Stimulated activated CD4-positive, alpha-beta T cell treated with anti-CD3 and anti-CD28 coated beads, TNF-alpha, amount 100 ng/mL, for 24 hours (primary cell): ENCODE measurements around the gene C17orf75.
A peak's percentile ranks its signal among the peaks of the same experiment; 100 is the strongest.
"Not testable (repeated sequence)": the region's sequence is repeated elsewhere in the genome, so short reads cannot be mapped to it uniquely, and the experiment has no call there.

Experiments
- DNase-seq, 3 experiments: peaks; one replicate each; pipeline ENCODE4 v3.0.0-alpha.2; 2020; ENCODE audit warnings: low read depth in 3 of 3

C17orf75 gene, protein sequence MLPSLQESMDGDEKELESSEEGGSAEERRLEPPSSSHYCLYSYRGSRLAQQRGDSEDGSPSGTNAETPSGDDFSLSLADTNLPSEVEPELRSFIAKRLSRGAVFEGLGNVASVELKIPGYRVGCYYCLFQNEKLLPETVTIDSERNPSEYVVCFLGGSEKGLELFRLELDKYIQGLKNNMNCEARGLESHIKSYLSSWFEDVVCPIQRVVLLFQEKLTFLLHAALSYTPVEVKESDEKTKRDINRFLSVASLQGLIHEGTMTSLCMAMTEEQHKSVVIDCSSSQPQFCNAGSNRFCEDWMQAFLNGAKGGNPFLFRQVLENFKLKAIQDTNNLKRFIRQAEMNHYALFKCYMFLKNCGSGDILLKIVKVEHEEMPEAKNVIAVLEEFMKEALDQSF

GRCh38 chr17:32341857-32342602 lies at the start of gene C17orf75:
Gene C17orf75, minus strand, starts transcription at chr17:32342173. Its CDS starts 34 bp downstream, at chr17:32342139.
- DNase-seq, result peak; percentile 66 to 82 (median 74)

GRCh38 chr17:32388613-32389459 lies 46.9 kb upstream of the C17orf75 start:
- DNase-seq, result no peak

DNA sequence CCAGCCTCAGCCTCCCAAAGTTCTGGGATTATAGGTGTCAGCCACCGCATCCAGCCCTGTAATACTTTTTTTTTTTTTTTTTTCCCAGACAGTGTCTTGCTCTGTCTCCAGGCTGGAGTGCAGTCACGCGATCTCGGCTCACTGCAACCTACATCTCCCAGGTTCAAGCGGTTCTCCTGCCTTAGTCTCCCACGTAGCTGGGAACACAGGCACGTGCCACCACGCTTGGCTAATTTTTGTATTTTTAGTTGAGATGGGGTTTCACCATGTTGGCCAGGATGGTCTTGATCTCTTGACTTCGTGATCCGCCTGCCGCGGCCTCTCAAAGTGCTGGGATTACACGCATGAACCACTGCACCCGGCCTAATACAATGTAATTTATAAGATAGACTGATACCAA lies 46.2 kb upstream of the C17orf75 start:
- DNase-seq, result not testable (repeated sequence)

DNA sequence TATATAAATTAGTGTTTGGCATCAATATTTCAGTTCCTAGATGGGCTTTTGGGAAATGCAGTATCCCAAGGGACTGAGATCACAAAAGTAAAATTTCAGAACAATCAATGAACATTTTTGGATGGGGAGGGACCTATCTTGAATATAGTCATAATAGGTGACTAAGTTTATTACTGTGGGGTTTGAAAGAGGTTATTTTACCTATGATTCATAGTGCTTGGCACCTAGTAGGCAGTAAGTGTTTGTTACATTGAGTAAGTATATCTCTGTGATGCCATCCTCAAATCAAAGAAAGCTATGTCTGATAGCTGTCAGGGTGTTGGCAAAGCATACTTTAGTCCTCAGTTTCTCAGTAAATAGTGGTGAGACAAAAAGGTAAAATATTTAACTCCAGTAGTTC lies 44.9 kb upstream of the C17orf75 start:
- no peak for DNase-seq

GRCh38 chr17:32385971-32386370 lies 44.0 kb upstream of the C17orf75 start:
- DNase-seq, result no peak

- DNase-seq, result no peak
Measured at GRCh38 chr17:32385121-32385520, 43.1 kb upstream of the C17orf75 start.

GRCh38 chr17:32383926-32384434 lies 42.0 kb upstream of the C17orf75 start:
- no peak for DNase-seq

DNA sequence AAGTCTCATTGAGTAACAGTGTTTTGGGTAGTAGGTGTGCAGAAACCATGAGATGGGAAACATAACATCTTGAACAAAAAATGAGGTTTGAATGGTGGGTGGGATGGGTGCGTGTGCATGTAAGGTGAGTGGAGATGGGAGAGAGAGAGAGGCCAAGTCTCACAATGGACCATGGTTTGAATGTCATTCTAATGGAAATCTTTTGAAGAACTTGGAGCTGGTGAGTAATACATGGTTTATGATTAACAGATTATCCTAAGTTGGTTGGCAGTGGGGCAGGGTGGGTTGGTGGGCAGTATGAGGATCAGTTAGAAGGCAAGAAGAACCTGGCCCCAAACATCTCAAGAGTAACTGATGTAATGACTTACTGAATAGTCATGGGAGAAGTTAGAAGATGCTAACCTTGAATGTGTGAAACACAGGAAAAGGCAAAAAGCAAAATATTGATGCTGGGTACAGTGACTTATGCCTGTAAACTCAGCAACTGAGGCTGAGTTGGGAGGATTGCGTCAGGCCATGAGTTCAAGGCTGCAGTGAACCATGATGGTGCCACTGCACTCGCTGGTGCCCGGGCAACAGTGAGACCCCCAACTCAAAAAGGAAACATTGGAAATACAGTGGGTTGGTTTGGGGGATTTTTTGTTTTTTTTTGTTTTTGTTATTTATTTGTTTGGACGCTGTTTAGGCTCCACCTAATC lies 40.7 kb upstream of the C17orf75 start:
- no peak for DNase-seq

DNA sequence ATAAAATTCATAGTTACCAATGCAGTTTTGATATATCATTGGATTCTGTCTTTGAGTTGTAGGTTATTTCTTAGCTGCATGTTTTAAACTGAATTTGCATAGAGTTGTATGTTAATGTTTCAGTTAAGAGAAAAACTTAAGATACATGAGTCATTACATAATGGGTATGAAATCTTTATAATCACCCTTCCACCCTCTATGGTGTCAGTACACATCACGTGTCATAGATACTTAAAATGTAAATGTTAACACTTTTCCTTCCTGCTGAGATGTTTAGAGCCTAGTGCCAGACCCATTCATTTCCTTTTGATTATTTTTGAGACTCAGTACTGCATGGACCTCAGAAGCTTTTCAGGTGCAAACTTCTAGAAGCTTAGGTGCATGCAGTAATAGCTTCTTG lies 28.5 kb upstream of the C17orf75 start:
- DNase-seq, result no peak

DNA sequence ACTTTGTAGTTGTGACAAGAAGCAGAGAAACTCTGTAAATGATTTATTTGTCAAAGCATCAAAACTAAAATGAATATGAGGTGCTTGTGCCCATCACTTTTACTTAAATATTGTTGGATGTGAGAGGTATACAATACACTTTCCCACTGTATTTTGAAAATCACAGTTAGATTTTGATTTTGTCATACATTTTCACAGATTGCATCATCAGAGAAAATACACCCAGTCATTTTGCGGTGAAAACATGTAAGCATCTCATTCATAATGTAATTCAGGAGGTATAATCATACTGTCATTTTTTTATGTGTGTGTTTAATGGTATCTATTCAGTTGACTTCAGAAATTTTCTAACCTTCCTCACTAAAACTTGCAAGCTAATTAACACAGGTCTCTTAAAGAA lies 19.3 kb upstream of the C17orf75 start:
- DNase-seq, result no peak

DNA sequence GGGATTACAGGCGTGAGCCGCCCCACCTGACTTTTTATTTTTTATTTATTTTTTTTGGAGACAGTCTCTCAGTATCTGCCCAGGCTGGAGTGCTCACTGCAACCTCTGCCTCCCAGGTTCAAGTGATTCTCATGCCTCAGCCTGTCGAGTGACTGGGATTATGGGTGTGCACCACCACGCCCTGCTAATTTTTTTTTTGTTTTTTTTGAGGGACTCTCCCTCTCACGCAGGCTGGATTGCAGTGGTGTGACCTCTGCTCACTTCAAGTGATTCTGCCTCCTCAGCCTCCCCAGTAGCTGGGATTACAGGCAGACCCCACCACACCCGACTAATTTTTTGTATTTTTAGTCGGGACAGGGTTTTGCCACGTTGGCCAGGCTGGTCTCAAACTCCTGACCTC lies 15.6 kb upstream of the C17orf75 start:
- no peak for DNase-seq

GRCh38 chr17:32356750-32357149 lies 14.8 kb upstream of the C17orf75 start:
- DNase-seq, result no peak

GRCh38 chr17:32356378-32356743 lies 14.4 kb upstream of the C17orf75 start:
- no peak for DNase-seq

GRCh38 chr17:32355649-32356377 lies 13.8 kb upstream of the C17orf75 start:
- no peak for DNase-seq

- not testable (repeated sequence) for DNase-seq
Measured at GRCh38 chr17:32352734-32353133, 10.8 kb upstream of the C17orf75 start.

GRCh38 chr17:32350666-32351418 lies 8.9 kb upstream of the C17orf75 start:
- peak in 2 of 3 experiments; percentile 12 to 19 for DNase-seq

DNA sequence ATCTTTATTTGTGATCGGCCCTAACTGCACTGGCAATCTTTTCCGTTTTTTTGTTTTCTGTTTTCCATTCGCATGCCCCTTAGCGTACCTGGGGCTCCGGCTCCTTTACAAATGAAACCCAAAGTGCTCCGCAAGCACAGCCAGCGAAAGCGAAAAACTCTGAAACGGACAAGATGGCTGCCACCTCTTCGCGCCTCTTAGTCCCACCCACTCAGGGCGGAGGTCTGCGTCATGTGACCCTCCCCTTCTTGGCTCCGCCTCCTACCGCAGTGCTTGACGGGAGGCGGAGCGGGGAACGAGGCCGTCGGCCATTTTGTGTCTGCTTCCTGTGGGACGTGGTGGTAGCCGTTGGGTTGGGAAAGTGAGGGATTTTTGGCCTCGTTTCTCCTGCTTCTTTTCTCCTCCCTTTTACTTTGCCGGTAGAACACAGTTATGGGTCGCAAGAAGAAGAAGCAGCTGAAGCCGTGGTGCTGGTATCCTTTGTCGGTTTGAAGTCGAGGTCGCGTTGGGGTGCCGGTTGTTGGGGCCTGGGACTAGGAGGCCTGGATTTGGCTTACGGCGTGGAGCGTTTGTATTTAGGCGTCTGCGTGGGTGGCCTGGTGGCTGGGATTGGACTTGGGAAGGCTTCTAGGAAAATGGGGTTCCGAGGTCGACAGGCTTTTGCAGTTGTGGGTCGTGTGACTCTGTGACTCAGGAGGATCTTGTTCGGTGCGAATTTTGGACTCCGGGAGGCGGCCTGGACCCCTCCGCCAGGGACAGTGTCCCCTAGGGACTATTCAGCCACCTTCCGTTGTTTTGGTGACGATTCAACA lies 8.1 kb upstream of the C17orf75 start, which contains the start of gene ZNF207:
Gene ZNF207, plus strand, starts transcription at position 304 of the 812 bp plus-strand sequence. Its CDS starts 129 bp downstream, at position 433.
- peak; percentile 88 to 94 (median 92) for DNase-seq

DNA sequence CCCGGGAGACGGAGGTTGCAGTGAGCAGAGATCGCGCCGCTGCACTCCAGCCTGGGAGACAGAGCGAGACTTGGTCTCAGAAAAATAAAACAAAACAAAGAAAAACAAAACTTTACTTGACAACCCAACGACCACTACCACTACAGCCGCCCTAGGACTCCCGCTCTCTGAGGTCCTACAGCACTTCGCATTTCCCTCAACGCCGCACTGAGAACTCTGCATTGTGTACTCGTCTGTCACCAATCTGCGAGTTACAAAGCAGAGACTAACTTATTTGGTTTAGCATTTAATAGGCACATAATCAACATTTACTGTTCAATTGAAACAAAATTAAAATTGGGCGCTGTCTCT lies 7.5 kb upstream of the C17orf75 start:
- DNase-seq, result peak in 1 of 3 experiments; percentile 3

DNA sequence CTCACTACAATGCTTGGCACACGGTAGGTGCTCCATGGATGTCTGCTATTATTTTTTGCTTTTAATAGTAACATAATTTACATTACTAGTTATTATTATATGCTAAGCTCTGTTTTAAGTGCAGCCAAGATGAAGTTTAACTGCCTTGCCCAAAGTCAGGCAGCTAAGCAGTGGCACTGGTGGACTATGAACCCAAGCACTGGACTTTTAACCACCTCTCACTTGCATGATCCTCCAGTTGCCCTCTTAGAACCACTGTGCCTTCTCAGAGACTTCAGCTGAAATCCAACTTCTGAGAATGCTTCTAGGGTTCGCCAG lies 6.5 kb upstream of the C17orf75 start:
- no peak for DNase-seq
